GM12878 (cell line): Measurements from ENCODE around the gene LSMEM2. TPM values are rescaled to one million over a fixed set of nuclear protein-coding genes. Genes with fewer than 3 reads are reported as not detected.

ENCODE experiments used
- ATAC-seq: fragments of 200-7000 bp; cut with Tn5 transposase; 3 replicates; pipeline ENCODE4 v1.9.1; 2020; ENCODE audit warnings: mild to moderate bottlenecking, moderate library complexity
- BruUV-seq: library from RNA; stranded (reverse); fragments of 400-500 nt; replicated peaks from 2 replicates; lab custom pipeline; 2021; lab: Mats Ljungman, UMichigan
- CTCF ChIA-PET: fragments of 300-600 bp; sonication (Branson Sonifier 250); formaldehyde crosslinking; extraction: SDS; loops from one replicate; lab custom pipeline; 2021; ENCODE audit warnings: inconsistent platforms; lab: Yijun Ruan, JAX
- POLR2A ChIA-PET: fragments of 350-600 bp; formaldehyde crosslinking; extraction: SDS; loops from one replicate; lab custom pipeline; 2021; ENCODE audit warnings: inconsistent platforms; lab: Charles Lee
- RAD21 ChIA-PET: fragments of 300-600 bp; sonication (Branson Sonifier 250); formaldehyde crosslinking; loops from one replicate; lab custom pipeline; 2023; ENCODE audit warnings: antibody characterized with exemption; ENCODE audit not compliant: unreplicated experiment; lab: Charles Lee
- SMC1A ChIA-PET: fragments of 300-600 bp; sonication (Branson Sonifier 250); formaldehyde crosslinking; loops from one replicate; lab custom pipeline; 2023; ENCODE audit not compliant: unreplicated experiment, uncharacterized antibody; lab: Charles Lee
- DNase-seq: peaks from one replicate; pipeline ENCODE4 v3.0.0-alpha.2; 2011; ENCODE audit warnings: low read depth, low spot score
- FAIRE-seq: peaks from 3 replicates; lab custom pipeline; 2011; peaks lifted over from hg19 to GRCh38; lab: Jason Lieb, UNC
- H2AFZ ChIP-seq: 2 replicates; pipeline ENCODE4 v1.6.0; 2011; ENCODE audit warnings: low read depth, low read length, control low read depth; ENCODE audit not compliant: control insufficient read depth
- H3K27ac ChIP-seq: 2 replicates; pipeline ENCODE4 v1.5.1; 2011; ENCODE audit warnings: control low read depth; ENCODE audit not compliant: control insufficient read depth, insufficient read depth
- H3K27me3 ChIP-seq, 2 experiments: replicated peaks in 1 of 2; 2 replicates each; pipeline versions ENCODE4 v1.6.0 to v1.6.1; 2011; ENCODE audit warnings: low read length in 1 of 2; ENCODE audit not compliant: control insufficient read depth in 2 of 2, insufficient read depth in 2 of 2
- H3K36me3 ChIP-seq, 2 experiments: 2 replicates each; pipeline ENCODE4 v1.5.1; 2011; ENCODE audit warnings: low read length in 1 of 2; ENCODE audit not compliant: control insufficient read depth in 2 of 2, insufficient read depth in 2 of 2
- H3K4me1 ChIP-seq: 2 replicates; pipeline ENCODE4 v1.6.1; 2011; ENCODE audit warnings: mild to moderate bottlenecking, low read length, moderate library complexity, mixed read lengths; ENCODE audit not compliant: control insufficient read depth, insufficient read depth
- H3K4me2 ChIP-seq: 2 replicates; pipeline ENCODE4 v1.6.0; 2011; ENCODE audit warnings: control low read depth; ENCODE audit not compliant: control insufficient read depth, insufficient read depth
- H3K4me3 ChIP-seq: fragments of 200-600 bp; sonication (generic); 2 replicates; pipeline ENCODE4 v1.5.1; 2016
- H3K79me2 ChIP-seq: 2 replicates; pipeline ENCODE4 v1.6.0; 2011; ENCODE audit warnings: low read length; ENCODE audit not compliant: control insufficient read depth, insufficient read depth
- H3K9ac ChIP-seq: 2 replicates; pipeline ENCODE4 v1.8.0; 2011; ENCODE audit warnings: low read length, control low read depth, mixed read lengths; ENCODE audit not compliant: control insufficient read depth, insufficient read depth
- H3K9me3 ChIP-seq: replicated peaks from 3 replicates; pipeline ENCODE4 v1.5.1; 2011; ENCODE audit warnings: mild to moderate bottlenecking, low read length; ENCODE audit not compliant: control insufficient read depth, insufficient read depth
- H4K20me1 ChIP-seq: 2 replicates; pipeline ENCODE4 v1.6.0; 2011; ENCODE audit not compliant: control insufficient read depth, insufficient read depth
- ATF7 ChIP-seq: fragments of 450-650 bp; IDR thresholded peaks from 2 replicates; pipeline ENCODE4 v1.6.1; 2016; ENCODE audit warnings: low read depth, mild to moderate bottlenecking
- BACH1 ChIP-seq: fragments of 450-650 bp; IDR thresholded peaks from 2 replicates; pipeline ENCODE4 v1.6.1; 2017; ENCODE audit warnings: mild to moderate bottlenecking, borderline replicate concordance
- CUX1 ChIP-seq: IDR thresholded peaks from 2 replicates; pipeline ENCODE4 v1.6.1; 2012; ENCODE audit warnings: improper control_type of control experiment, low read depth, low read length; ENCODE audit not compliant: insufficient replicate concordance
- EP300 ChIP-seq, 2 experiments: fragments of 150-350 bp in 1 of 2; IDR thresholded peaks; 2 replicates each; pipeline ENCODE4 v1.6.1; 2011 to 2012; ENCODE audit warnings: low read depth in 2 of 2, low read length in 2 of 2, borderline replicate concordance in 1 of 2, improper control_type of control experiment in 1 of 2, inconsistent platforms in 1 of 2; ENCODE audit not compliant: control insufficient read depth in 1 of 2
- FOXK2 ChIP-seq: fragments of 450-650 bp; IDR thresholded peaks from 2 replicates; pipeline ENCODE4 v1.6.1; 2017; ENCODE audit warnings: mild to moderate bottlenecking, moderate library complexity
- IKZF1 ChIP-seq: fragments of 450-650 bp; conservative IDR thresholded peaks from 2 replicates; pipeline ENCODE4 v1.6.1; 2017; ENCODE audit warnings: antibody characterized with exemption, mild to moderate bottlenecking
- KDM1A ChIP-seq: fragments of 200-600 bp; sonication (generic); IDR thresholded peaks from 2 replicates; pipeline ENCODE4 v1.6.1; 2016; ENCODE audit warnings: borderline replicate concordance
- MXI1 ChIP-seq: fragments of 150-350 bp; IDR thresholded peaks from 2 replicates; pipeline ENCODE4 v1.6.1; 2011; ENCODE audit warnings: low read depth, mild to moderate bottlenecking, inconsistent platforms, low read length, improper control_type of control experiment
- NFYA ChIP-seq: IDR thresholded peaks from 2 replicates; pipeline ENCODE4 v1.6.1; 2011; ENCODE audit warnings: low read depth, mild to moderate bottlenecking, low read length, improper control_type of control experiment, borderline replicate concordance
- POLR2A ChIP-seq: IDR thresholded peaks from 2 replicates; pipeline ENCODE4 v1.6.1; 2011; ENCODE audit warnings: low read depth, mild to moderate bottlenecking, low read length
- RAD51 ChIP-seq: fragments of 450-650 bp; IDR thresholded peaks from 2 replicates; pipeline ENCODE4 v1.6.1; 2016; ENCODE audit warnings: moderate library complexity, mild to moderate bottlenecking, inconsistent platforms
- RCOR1 ChIP-seq: conservative IDR thresholded peaks from 2 replicates; pipeline ENCODE4 v1.6.1; 2012; ENCODE audit warnings: low read depth, low read length, improper control_type of control experiment
- SIX5 ChIP-seq: IDR thresholded peaks from 2 replicates; pipeline ENCODE4 v1.6.1; 2011; ENCODE audit warnings: mild to moderate bottlenecking, low read depth, low read length, moderate library complexity; ENCODE audit not compliant: severe bottlenecking
- TBL1XR1 ChIP-seq: IDR thresholded peaks from 2 replicates; pipeline ENCODE4 v1.6.1; 2012; ENCODE audit warnings: low read depth, low read length, improper control_type of control experiment
- TCF3 ChIP-seq: IDR thresholded peaks from 2 replicates; pipeline ENCODE4 v1.6.1; 2012; ENCODE audit warnings: low read depth, mild to moderate bottlenecking, low read length, borderline replicate concordance; ENCODE audit not compliant: insufficient read depth
- ZNF384 ChIP-seq: IDR thresholded peaks from 2 replicates; pipeline ENCODE4 v1.6.1; 2012; ENCODE audit warnings: low read depth, mild to moderate bottlenecking, low read length, improper control_type of control experiment, borderline replicate concordance
- ZNF592 ChIP-seq: fragments of 450-650 bp; IDR thresholded peaks from 2 replicates; pipeline ENCODE4 v1.6.1; 2017; ENCODE audit warnings: mild to moderate bottlenecking, moderate library complexity
- whole genome bisulfite sequencing: methylation state at CpG from one replicate; pipeline ENCODE4 v1.1.6; 2016; ENCODE audit warnings: low lambda C conversion rate; ENCODE audit not compliant: insufficient replicate concordance, insufficient coverage; ENCODE audit errors: missing lambda C conversion rate; 5-methylcytosine and 5-hydroxymethylcytosine counted together
- in situ Hi-C: fragments of 300-500 bp; cut with MboI; formaldehyde crosslinking; loops from 9 replicates; pipeline ENCODE4 v1.14.3; 2018; ENCODE audit warnings: mixed read lengths
- intact Hi-C: fragments of 100-400 bp; cut with micrococcal nuclease; formaldehyde crosslinking; loops from one replicate; pipeline ENCODE4 v1.14.2; 2022; ENCODE audit not compliant: unreplicated experiment
- polyA plus RNA-seq, 11 experiments: library from polyadenylated mRNA; depleted of rRNA in 4 of 11; unstranded in 6 of 11; stranded (reverse) in 5 of 11; fragments of >200 nt; fragmentation: Nextera tagmentation in 4 of 11; fragmentation: Illumina TruSeq in 1 of 11; extraction: Ambion mirVana in 4 of 11; extraction: Trizol in 1 of 11; gene quantifications; 1 replicate in 1 of 11; 2 replicates in 10 of 11; pipeline versions ENCODE4 v1.2.1 to v1.2.3, GENCODE V29; 2011 to 2016; ENCODE audit warnings: inconsistent platforms in 2 of 11, missing spikeins in 2 of 11, low read depth in 1 of 11
- total RNA-seq, 4 experiments: library from RNA; depleted of rRNA in 3 of 4; stranded (reverse); fragments of >200 nt in 3 of 4; fragmentation: Illumina TruSeq in 1 of 4; extraction: Trizol in 1 of 4; gene quantifications; 2 replicates each; pipeline versions ENCODE4 v1.2.1 to v1.2.3, GENCODE V29; 2013 to 2021

Gene LSMEM2
- total and polyA plus RNA-seq, 10 of the 15 experiments (the other 5 are each of a cell fraction or from before 2014, with no cell fraction given) = 0.17 TPM; not detected in 9

- Histone ChIP-seq H3K4me3 (no peak overlapping the region), H3K9me3 (no peaks in the 10 kb centered on the region), H4K20me1 (no peaks in the 10 kb centered on the region), H3K36me3 (no peaks in the 10 kb centered on the region), H2AFZ (no peak overlapping the region), H3K4me1 (no peaks in the 10 kb centered on the region), H3K27ac (no peak overlapping the region), H3K4me2 (no peak overlapping the region), H3K9ac (no peak overlapping the region), H3K27me3 (peaks cover 0 to 4% of the 10 kb centered on the region in 2 experiments; a peak in 1 of 4 replicates), H3K79me2 (no peaks in the 10 kb centered on the region)
- no TSS peak for BruUV-seq
- ChIA-PET SMC1A (no interaction called here), CTCF (interaction anchor here (1.0 to 1.9 kb wide), 3 partner anchors 19 to 40 kb away, joined by 3 to 6 read pairs (median 6); no protein-coding TSS in a partner anchor), RAD21 (interaction anchor here (1.4 kb wide), 1 partner anchor 20 kb away, joined by 3 read pairs; no protein-coding TSS in a partner anchor), POLR2A (interaction anchor here (0.5 kb wide), 1 partner anchor 30 kb away, joined by 4 read pairs; no protein-coding TSS in a partner anchor)
- in situ Hi-C loops = no loop called here
- DNase-seq (no peak), ATAC-seq (no peak), FAIRE-seq (no peak)
- WGBS = 35% methylated on average over 7 of the region's 7 CpGs
- intact Hi-C loops = no loop called here
- TF ChIP-seq KDM1A (no peak), RCOR1 (no peak), FOXK2 (no peak), ATF7 (no peak), TCF3 (no peak), IKZF1 (no peak), CUX1 (no peak), ZNF384 (no peak), NFYA (no peak), EP300 (IDR thresholded peaks at IDR 0.05; ENCODE audit: borderline replicate concordance in 1 of 2, control insufficient read depth in 1 of 2, low read depth in 2 of 2, low read length in 2 of 2) (no peak), TBL1XR1 (no peak), SIX5 (no peak), POLR2A (no peak), ZNF592 (no peak), BACH1 (no peak), MXI1 (no peak), RAD51 (no peak)
Measured at GRCh38 chr3:50266836-50267235, 12.1 kb upstream of the LSMEM2 start.
